Stimulated activated CD4-positive, alpha-beta T cell treated with anti-CD3 and anti-CD28 coated beads, Interleukin-15, amount 100 ng/mL, for 1 hour (primary cell): ENCODE data around the gene HMGB2.
A peak's percentile ranks its signal among the peaks of the same experiment; 100 is the strongest.

Experiments used
- DNase-seq, 2 donors: peaks; one replicate each; pipeline ENCODE4 v3.0.0-alpha.2; 2020; ENCODE audit warnings: low read depth in 1 of 2, low spot score in 1 of 2

The HMGB2 gene

GRCh38 chr4:173334891-173335752 is 964 bp upstream of the HMGB2 start:
- DNase-seq, result peak; percentile 2 to 9

GRCh38 chr4:173333658-173334084 is 487 bp downstream of the HMGB2 start:
- DNase-seq, result peak; percentile 11 to 23

- DNase-seq, result no peak
Observed at GRCh38 chr4:173332963-173333657, 1.0 kb downstream of the HMGB2 start.

- DNase-seq, result no peak
Observed at GRCh38 chr4:173332021-173332487, 2.1 kb downstream of the HMGB2 start.

- no peak for DNase-seq
Observed at GRCh38 chr4:173330590-173330989, 3.6 kb downstream of the HMGB2 start.

GRCh38 chr4:173328236-173328901 is 5.8 kb downstream of the HMGB2 start:
- DNase-seq, result no peak

GRCh38 chr4:173325007-173325736 is 9.0 kb downstream of the HMGB2 start:
- DNase-seq, result no peak

GRCh38 chr4:173319696-173320095 is 14.5 kb downstream of the HMGB2 start:
- no peak for DNase-seq

- no peak for DNase-seq
Observed at GRCh38 chr4:173318648-173319211, 15.4 kb downstream of the HMGB2 start.

- DNase-seq, result no peak
Observed at GRCh38 chr4:173318240-173318639, 15.9 kb downstream of the HMGB2 start.

GRCh38 chr4:173317004-173317403 is 17.2 kb downstream of the HMGB2 start:
- no peak for DNase-seq

GRCh38 chr4:173316060-173316459 is 18.1 kb downstream of the HMGB2 start:
- no peak for DNase-seq

GRCh38 chr4:173314715-173315114 is 19.4 kb downstream of the HMGB2 start:
- no peak for DNase-seq

- DNase-seq, result no peak
Observed at GRCh38 chr4:173311368-173311767, 22.8 kb downstream of the HMGB2 start.

- no peak for DNase-seq
Observed at GRCh38 chr4:173307778-173308177, 26.4 kb downstream of the HMGB2 start.

GRCh38 chr4:173301518-173302201 is 32.5 kb downstream of the HMGB2 start:
- DNase-seq, result no peak

GRCh38 chr4:173294444-173294843 is 39.7 kb downstream of the HMGB2 start:
- no peak for DNase-seq

GRCh38 chr4:173293663-173294062 is 40.5 kb downstream of the HMGB2 start:
- no peak for DNase-seq

GRCh38 chr4:173291899-173292298 is 42.3 kb downstream of the HMGB2 start:
- no peak for DNase-seq

- no peak for DNase-seq
Observed at GRCh38 chr4:173289353-173289727, 44.8 kb downstream of the HMGB2 start.
